Stimulated activated memory B cell treated with anti-CD40 and anti-IgM and Interleukin-4, amounts not matched to agents 10 μg/mL and 1 μg/mL and 100 μg/mL, for 72 hours (primary cell): Measurements from ENCODE around the gene FMNL3.
"Not testable (repeated sequence)": the region's sequence is repeated elsewhere in the genome, so short reads cannot be mapped to it uniquely, and the experiment has no call there.

Experiments
- ATAC-seq: fragments of 150-1000 bp; cut with Tn5 transposase; 2 replicates; pipeline ENCODE4 v1.10.0; 2021
- H3K27ac Mint-ChIP-seq: one replicate; pipeline ENCODE4 v1.8.0; 2022; ENCODE audit warnings: mild to moderate bottlenecking, mixed read lengths
- H3K27me3 Mint-ChIP-seq: one replicate; pipeline ENCODE4 v1.8.0; 2022; ENCODE audit warnings: mixed read lengths
- H3K36me3 Mint-ChIP-seq: one replicate; pipeline ENCODE4 v1.8.0; 2022; ENCODE audit warnings: mixed read lengths
- H3K4me1 Mint-ChIP-seq: one replicate; pipeline ENCODE4 v1.8.0; 2022; ENCODE audit warnings: mixed read lengths
- H3K4me3 Mint-ChIP-seq: one replicate; pipeline ENCODE4 v1.8.0; 2022; ENCODE audit warnings: mild to moderate bottlenecking, moderate library complexity, mixed read lengths
- H3K9me3 Mint-ChIP-seq: one replicate; pipeline ENCODE4 v1.8.0; 2022; ENCODE audit warnings: mixed read lengths

FMNL3 gene

DNA sequence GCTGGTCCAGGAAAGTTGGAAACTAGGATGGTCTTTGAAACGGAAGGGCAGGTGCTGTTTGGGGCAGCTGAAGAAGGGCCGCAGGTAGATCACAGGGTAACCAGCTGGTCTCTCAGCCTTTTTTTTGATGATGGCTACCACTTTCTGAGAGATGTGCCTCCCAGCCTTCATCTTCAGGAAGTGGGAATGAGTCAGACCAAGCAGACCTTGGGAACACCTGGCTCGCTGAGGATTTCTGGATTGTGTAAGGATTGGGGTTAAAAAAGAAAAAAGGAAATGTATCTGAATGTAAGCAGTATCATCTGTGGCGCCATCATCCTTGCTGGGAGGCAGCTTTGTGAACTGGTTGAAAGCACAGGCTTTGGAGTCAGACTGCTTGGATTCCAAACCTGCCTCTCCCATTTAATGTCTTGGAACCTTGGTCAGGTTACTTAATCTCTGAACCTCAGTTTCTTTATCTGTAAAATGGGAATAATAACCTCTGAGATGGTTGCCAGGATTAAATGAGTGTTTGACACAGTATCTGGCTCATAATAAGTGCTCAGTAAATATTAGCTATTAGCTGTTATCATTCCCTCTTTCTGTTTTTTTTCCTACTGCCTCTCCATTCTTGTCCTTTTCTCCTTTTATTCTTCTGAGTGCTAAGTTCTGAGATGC, 82.2 kb downstream of the FMNL3 start:
- Mint-ChIP-seq H3K9me3 (no peaks in the 10 kb centered on the region), H3K27me3 (no peaks in the 10 kb centered on the region), H3K36me3 (no peaks in the 10 kb centered on the region), H3K27ac (no peak overlapping the region), H3K4me3 (peak overlapping the region; percentile 8), H3K4me1 (peaks cover 18% of the 10 kb centered on the region)
- no peak for ATAC-seq

GRCh38 chr12:49623142-49623904, 83.9 kb downstream of the FMNL3 start, which contains the start of gene PRPF40B:
Gene PRPF40B (plus strand): TSS chr12:49623561. CDS start chr12:49623591, 30 bp downstream.
- H3K27me3 Mint-ChIP-seq: peaks cover 5% of the 10 kb centered on the region
- peaks cover 23% of the 10 kb centered on the region for H3K4me1 Mint-ChIP-seq
- no peak within 1 kb of the TSS for H3K27ac Mint-ChIP-seq
- peak within 1 kb of the TSS; percentile 83 for H3K4me3 Mint-ChIP-seq
- no peaks in the 10 kb centered on the region for H3K36me3 Mint-ChIP-seq
- H3K9me3 Mint-ChIP-seq: no peaks in the 10 kb centered on the region
- ATAC-seq: peak; percentile 89

DNA sequence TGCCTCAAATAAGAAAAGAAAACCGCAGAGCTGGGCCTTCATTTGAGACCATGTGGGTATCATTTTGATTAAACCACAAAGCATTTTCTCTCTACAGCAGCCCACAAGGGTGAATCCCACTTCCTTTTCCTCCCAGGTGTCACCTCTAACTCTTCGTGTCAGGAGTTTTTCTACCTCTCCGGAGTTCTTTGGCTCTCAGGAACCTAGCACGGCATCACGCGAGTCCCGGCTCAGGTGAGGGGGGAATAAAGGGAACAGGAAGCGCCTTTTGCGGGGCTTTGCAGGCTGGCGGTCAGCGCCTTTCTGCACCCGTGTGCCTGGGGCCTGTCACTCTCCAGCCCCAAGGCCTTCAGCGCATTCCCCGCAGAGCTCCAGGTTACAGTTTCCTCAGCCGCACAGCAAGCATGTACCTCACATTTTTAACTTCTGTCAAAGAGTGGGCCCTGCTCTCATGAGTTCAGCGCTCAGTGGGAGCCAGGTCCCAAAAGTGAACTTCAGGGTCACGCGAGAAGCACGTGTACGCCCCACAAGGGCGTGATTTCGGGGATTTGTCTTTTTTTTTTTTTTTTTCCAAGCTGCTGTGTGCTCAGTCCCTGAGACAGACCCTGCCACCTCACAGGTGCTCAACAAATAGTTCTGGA, 84.6 kb downstream of the FMNL3 start:
- Mint-ChIP-seq H3K9me3 (no peaks in the 10 kb centered on the region), H3K27me3 (peaks cover 9% of the 10 kb centered on the region), H3K27ac (no peak overlapping the region), H3K36me3 (no peaks in the 10 kb centered on the region), H3K4me3 (peak overlapping the region; percentile 83), H3K4me1 (peaks cover 25% of the 10 kb centered on the region)
- peak; percentile 58 for ATAC-seq

- no peaks in the 10 kb centered on the region for H3K9me3 Mint-ChIP-seq
- H3K4me1 Mint-ChIP-seq: peaks cover 26% of the 10 kb centered on the region
- ATAC-seq: no peak
These were observed 85.3 kb downstream of the FMNL3 start for GRCh38 chr12:49621651-49622500.

GRCh38 chr12:49619286-49619685, 87.9 kb downstream of the FMNL3 start:
- peaks cover 13% of the 10 kb centered on the region for H3K27me3 Mint-ChIP-seq
- no peak overlapping the region for H3K27ac Mint-ChIP-seq
- no peaks in the 10 kb centered on the region for H3K9me3 Mint-ChIP-seq
- ATAC-seq: no peak
- H3K4me3 Mint-ChIP-seq: no peak overlapping the region
- H3K36me3 Mint-ChIP-seq: no peaks in the 10 kb centered on the region
- H3K4me1 Mint-ChIP-seq: peaks cover 32% of the 10 kb centered on the region

More at GRCh38 chr12:49621651-49622500, 85.3 kb downstream of the FMNL3 start:
- Mint-ChIP-seq H3K4me3 (peak overlapping the region; percentile 83), H3K27me3 (peaks cover 9% of the 10 kb centered on the region), H3K27ac (no peak overlapping the region), H3K36me3 (no peaks in the 10 kb centered on the region)

DNA sequence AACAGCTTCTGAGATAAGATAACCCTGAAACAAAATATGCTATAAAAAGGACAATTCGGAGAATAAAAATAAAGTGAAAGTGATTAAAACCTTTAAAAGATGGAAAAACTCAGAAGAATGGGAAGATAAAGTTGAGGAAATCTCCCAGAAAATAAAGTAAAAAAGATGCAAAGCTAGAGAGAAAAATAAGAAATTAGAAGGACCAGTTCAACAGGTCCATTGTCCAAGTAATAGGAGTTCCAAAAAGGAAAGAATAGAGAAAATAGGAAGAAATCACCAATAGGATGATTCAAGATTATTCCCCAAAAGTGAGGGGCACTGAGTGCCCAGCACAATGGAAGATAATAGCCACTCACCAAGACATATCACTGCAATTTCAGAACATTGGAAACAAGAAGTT, 88.6 kb downstream of the FMNL3 start:
- Mint-ChIP-seq H3K36me3 (no peaks in the 10 kb centered on the region), H3K4me1 (peaks cover 32% of the 10 kb centered on the region), H3K4me3 (no peak overlapping the region), H3K27ac (peak overlapping the region; percentile 56), H3K9me3 (no peaks in the 10 kb centered on the region), H3K27me3 (peaks cover 17% of the 10 kb centered on the region)
- no peak for ATAC-seq

GRCh38 chr12:49616533-49617219, 90.5 kb downstream of the FMNL3 start:
- H3K27me3 Mint-ChIP-seq: peaks cover 17% of the 10 kb centered on the region
- no peaks in the 10 kb centered on the region for H3K9me3 Mint-ChIP-seq
- ATAC-seq: no peak
- H3K4me3 Mint-ChIP-seq: no peak overlapping the region
- H3K36me3 Mint-ChIP-seq: no peaks in the 10 kb centered on the region
- H3K4me1 Mint-ChIP-seq: peaks cover 22% of the 10 kb centered on the region
- H3K27ac Mint-ChIP-seq: no peak overlapping the region

DNA sequence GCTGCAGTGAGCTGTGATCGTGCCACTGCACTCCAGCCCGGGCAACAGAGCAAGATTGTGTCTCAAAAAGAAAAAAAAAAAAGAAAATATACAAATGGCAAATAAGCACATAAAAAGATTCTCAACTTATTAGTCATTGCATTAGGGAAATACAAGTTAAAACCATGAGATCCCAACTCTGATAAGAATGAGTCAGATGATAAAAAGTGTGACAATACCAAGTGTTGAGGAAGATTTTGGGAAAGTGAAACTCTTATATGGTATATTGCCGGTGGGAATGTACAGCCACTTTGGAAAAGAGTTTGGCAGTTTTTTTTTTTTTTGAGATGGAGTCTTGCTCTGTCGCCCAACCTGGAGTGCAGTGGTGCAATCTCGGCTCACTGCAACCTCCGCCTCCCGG, 91.5 kb downstream of the FMNL3 start:
- no peak for ATAC-seq
- Mint-ChIP-seq H3K4me1 (peaks cover 13% of the 10 kb centered on the region), H3K36me3 (no peaks in the 10 kb centered on the region), H3K27me3 (peaks cover 17% of the 10 kb centered on the region), H3K27ac (no peak overlapping the region), H3K9me3 (no peaks in the 10 kb centered on the region), H3K4me3 (no peak overlapping the region)

- peaks cover 10% of the 10 kb centered on the region for H3K27me3 Mint-ChIP-seq
- no peaks in the 10 kb centered on the region for H3K9me3 Mint-ChIP-seq
- no peak for ATAC-seq
- H3K27ac Mint-ChIP-seq: no peak overlapping the region
- H3K36me3 Mint-ChIP-seq: no peaks in the 10 kb centered on the region
- no peak overlapping the region for H3K4me3 Mint-ChIP-seq
- H3K4me1 Mint-ChIP-seq: peaks cover 7% of the 10 kb centered on the region
These were observed 95.0 kb downstream of the FMNL3 start for GRCh38 chr12:49612210-49612609.

DNA sequence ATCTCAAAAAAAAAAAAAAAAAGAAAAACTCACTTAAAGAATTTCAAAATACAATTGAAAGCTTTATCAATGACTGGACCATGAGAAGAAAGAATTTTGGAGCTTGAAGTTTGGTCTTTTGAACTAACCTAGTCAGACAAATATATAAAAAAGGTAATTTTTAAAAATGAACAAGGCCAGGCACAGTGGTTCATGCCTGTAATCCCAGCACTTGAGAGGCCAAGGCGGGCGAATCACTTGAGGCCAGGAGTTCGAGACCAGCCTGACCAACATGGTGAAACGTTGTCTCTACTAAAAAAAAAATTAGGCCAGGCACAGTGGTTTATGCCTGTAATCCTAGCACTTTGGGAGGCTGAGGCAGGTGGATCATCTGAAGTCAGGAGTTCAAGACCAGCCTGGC, 96.4 kb downstream of the FMNL3 start:
- not testable (repeated sequence) for H3K36me3 Mint-ChIP-seq, H3K4me1 Mint-ChIP-seq

GRCh38 chr12:49609875-49610154, 97.4 kb downstream of the FMNL3 start:
- Mint-ChIP-seq H3K4me1 (no peaks in the 10 kb centered on the region), H3K9me3 (no peaks in the 10 kb centered on the region), H3K36me3 (no peaks in the 10 kb centered on the region), H3K27ac (no peak overlapping the region), H3K27me3 (peaks cover 19% of the 10 kb centered on the region), H3K4me3 (no peak overlapping the region)
- ATAC-seq: no peak

More for the DNA sequence above, 96.4 kb downstream of the FMNL3 start:
- not testable (repeated sequence) for H3K27ac Mint-ChIP-seq, H3K9me3 Mint-ChIP-seq, ATAC-seq, H3K4me3 Mint-ChIP-seq
- H3K27me3 Mint-ChIP-seq: peaks cover 19% of the 10 kb centered on the region

DNA sequence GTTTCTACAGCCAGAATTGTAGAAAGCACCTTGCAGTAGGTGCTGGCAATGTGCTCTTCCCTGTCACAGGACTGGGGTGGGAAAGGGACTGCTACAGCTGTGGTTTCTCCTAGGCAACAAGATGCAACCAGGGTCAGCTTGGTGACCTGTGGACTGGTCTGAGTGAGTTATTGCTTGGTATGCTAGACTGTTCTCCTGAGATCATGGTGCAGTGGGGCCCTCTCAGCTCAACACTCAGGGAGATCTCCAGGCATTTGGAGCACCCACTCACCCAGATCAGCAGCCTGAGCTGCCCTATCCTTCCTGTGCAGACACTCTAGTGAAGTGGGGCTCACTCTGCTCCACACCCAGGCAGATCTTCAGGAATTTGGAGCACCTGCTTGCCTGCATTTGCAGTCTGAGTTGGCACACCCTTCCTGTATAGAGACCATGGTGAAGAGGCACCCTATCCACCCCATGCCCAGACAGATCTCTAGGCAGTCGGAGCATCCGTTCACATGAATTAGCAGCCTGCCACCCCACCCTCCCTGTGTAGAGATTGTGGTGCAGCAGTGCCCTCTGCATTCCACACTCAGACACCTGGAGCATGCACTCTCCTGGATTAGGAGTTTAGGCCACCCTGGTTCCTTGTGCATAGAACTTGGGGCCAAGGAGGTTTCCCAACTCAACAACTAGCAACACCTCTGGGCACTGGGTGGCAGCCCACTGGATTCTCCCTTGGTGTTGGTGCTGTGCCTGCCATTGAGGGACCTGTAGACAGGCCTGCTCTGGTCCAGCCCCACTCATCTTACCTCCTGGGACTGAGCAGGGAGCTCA, 97.9 kb downstream of the FMNL3 start:
- no peak overlapping the region for H3K27ac Mint-ChIP-seq
- H3K36me3 Mint-ChIP-seq: no peaks in the 10 kb centered on the region
- no peak for ATAC-seq
- no peak overlapping the region for H3K4me3 Mint-ChIP-seq
- no peaks in the 10 kb centered on the region for H3K9me3 Mint-ChIP-seq
- peaks cover 15% of the 10 kb centered on the region for H3K27me3 Mint-ChIP-seq
- H3K4me1 Mint-ChIP-seq: no peaks in the 10 kb centered on the region

DNA sequence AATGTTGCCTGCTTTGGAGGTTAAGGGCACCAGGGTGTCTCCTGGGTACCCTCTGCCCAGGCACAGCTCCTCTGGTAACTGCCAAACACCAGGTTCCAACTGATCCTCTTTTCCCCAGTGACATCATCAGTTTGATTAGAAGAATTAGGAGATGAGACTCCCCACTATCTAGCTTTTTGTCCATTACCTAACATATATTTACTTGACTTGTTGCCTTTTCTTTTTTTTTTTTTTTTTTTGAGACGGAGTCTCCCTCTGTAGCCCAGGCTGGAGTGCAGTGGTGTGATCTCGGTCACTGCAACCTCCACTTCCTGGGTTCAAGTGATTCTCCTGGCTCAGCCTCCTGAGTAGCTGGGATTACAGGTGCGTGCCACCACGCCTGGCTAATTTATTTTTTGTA, 101.7 kb downstream of the FMNL3 start, which contains the start of gene FAM186B:
Gene FAM186B (minus strand): TSS at position 101 of the 400 bp plus-strand sequence. CDS start 162 bp downstream, outside the sequence.
- not testable (repeated sequence) for H3K4me3 Mint-ChIP-seq, H3K4me1 Mint-ChIP-seq, H3K9me3 Mint-ChIP-seq, H3K36me3 Mint-ChIP-seq, H3K27ac Mint-ChIP-seq, ATAC-seq
- peaks cover 12% of the 10 kb centered on the region for H3K27me3 Mint-ChIP-seq

GRCh38 chr12:49604856-49605255, 102.3 kb downstream of the FMNL3 start:
- Mint-ChIP-seq H3K27ac (no peak overlapping the region), H3K36me3 (peaks cover 8% of the 10 kb centered on the region), H3K4me3 (no peak overlapping the region), H3K27me3 (peaks cover 12% of the 10 kb centered on the region), H3K9me3 (no peaks in the 10 kb centered on the region), H3K4me1 (no peaks in the 10 kb centered on the region)
- ATAC-seq: no peak
